NCI-H345 (cell line): Measurements from ENCODE around the gene HOXD12.
A peak's percentile ranks its signal among the peaks of the same experiment; 100 is the strongest.

Experiments
- DNase-seq: peaks from one replicate; lab custom pipeline; 2025; lab: John Stamatoyannopoulos, UW

The HOXD12 gene

DNA sequence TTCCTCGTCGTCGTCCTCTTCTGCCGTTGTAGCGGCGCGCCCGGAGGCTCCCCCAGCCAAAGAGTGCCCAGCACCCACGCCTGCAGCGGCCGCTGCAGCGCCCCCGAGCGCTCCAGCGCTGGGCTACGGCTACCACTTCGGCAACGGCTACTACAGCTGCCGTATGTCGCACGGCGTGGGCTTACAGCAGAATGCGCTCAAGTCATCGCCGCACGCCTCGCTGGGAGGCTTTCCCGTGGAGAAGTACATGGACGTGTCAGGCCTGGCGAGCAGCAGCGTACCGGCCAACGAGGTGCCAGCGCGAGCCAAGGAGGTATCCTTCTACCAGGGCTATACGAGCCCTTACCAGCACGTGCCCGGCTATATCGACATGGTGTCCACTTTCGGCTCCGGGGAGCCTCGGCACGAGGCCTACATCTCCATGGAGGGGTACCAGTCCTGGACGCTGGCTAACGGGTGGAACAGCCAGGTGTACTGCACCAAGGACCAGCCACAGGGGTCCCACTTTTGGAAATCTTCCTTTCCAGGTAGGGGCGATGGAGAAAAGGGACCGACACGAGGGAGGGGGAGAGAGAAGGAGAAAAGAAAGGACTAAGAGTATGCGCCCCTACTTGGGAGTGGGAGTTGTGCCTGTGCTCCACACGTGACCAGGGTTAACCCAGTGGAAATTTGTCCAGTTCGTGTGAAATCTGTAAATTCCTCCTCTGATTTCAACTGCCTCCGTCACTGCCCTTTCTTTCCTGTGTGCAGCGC is 6.3 kb upstream of the HOXD12 start:
- no peak for DNase-seq

DNA sequence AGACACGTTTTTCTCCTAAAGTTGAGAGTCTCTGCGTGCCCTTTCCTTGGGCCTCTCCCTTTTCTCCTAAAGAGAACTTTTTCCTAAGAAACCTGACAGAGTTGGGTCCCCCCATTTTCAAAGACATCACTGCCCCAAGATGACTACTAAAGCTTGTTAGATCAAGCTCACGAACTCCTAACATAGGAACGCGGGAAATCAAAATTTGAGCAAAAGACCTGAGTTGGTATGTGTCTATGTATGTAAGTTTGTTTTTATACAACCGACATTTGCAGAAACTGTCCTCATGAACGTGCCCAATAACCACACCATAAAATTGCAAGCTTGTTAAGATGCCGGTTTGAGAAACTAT is 5.7 kb upstream of the HOXD12 start:
- no peak for DNase-seq

DNA sequence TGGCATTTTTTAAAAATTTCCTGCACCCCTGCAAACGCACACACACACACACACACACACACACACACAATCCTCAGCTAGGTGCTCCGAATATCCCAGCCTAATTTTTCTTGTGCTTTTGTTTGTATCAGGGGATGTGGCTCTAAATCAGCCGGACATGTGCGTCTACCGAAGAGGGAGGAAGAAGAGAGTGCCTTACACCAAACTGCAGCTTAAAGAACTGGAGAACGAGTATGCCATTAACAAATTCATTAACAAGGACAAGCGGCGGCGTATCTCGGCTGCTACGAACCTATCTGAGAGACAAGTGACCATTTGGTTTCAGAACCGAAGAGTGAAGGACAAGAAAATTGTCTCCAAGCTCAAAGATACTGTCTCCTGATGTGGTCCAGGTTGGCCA is 5.2 kb upstream of the HOXD12 start:
- DNase-seq, result no peak

DNA sequence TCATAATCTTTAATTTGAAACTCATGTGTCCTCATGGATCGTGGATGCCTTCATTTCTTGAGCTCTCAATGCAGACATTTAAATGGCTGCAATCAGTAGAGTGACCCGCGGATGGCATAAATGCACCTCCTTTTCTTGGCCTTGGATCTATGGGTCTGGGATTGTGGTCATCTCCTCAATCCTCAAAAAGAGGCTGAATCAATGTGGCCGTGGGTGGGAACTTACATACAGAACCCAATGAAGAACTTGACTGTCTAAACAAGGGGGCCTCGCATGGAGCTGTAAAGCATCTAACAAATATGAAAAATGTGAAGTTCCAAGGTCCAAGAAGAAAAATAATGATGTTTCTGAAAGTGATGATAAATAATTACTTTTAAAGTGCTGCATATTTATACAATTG is 4.2 kb upstream of the HOXD12 start:
- no peak for DNase-seq

DNA sequence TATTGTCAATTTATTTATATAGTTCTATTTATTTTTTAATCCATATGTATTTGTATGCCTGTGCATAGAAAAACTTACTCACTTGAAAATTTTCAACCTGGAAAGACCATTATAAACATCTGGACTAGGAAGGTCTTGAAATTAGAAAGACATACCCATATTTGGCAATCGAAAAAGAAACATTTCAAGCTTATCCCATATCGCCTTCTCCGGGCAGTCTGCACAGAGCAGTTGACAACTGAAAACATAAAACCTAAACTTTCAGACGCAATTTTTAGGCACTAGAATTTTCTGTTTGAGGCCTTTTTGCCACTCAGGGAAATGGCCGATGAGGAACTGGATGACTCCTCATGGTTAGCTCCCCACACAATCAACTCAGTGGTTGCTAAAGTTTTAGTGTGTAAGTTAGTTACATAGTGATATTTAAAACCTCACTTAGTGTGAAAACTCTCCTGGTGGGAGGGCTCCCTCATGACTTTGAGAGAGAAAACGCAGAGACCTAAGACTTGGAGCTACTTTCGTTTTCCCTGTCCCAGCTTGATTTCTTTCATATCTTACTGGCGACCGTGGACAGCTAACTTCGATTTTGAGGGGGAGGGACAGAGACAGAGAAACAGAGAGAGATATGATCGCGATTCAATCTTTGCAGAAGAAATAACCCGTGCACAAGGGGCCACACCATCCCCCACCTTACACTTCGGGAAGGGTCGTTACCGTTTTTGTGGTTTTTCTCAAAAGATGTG is 3.2 kb upstream of the HOXD12 start:
- DNase-seq, result no peak

DNA sequence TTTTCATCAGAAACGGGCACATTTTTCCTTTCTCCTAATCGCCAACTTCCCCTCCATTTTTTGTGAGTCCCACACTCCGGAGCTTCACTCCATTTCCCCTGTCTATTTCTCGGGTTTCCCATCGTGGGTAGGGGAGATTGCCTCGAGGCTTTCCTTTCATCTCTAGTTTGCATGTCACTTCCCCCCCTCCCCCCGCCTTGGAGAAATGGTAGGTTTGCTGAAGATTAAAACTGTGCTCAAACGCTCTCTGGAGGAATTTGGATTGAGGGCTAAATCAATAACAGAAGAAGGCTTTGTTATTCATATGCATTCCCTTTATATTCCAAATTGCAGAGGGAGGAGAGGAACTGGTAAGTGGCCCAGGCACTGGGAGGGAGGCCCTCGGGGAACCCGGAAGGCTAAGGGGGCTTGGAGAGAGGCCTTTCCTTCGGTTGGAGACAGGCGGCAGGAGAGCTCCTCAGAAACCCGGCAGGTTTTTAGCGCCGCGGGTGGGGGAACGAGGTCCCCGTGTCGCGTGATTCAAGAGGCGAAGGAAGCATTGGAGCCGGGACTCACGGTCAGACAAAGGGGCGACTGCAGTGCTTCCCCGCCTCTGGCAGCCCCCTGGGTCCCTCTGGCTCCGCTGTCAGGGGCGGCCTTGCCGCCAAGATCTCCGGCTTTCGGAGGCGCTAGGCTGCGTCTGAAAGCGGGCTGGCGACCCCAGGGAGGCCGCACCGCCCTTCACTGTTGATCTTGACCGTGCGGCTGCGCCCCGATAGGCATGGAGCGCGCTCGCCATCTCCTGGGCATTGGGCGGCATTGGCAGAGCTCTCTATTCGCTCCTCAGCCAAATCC is 2.4 kb upstream of the HOXD12 start:
- DNase-seq, result peak; percentile 86

DNA sequence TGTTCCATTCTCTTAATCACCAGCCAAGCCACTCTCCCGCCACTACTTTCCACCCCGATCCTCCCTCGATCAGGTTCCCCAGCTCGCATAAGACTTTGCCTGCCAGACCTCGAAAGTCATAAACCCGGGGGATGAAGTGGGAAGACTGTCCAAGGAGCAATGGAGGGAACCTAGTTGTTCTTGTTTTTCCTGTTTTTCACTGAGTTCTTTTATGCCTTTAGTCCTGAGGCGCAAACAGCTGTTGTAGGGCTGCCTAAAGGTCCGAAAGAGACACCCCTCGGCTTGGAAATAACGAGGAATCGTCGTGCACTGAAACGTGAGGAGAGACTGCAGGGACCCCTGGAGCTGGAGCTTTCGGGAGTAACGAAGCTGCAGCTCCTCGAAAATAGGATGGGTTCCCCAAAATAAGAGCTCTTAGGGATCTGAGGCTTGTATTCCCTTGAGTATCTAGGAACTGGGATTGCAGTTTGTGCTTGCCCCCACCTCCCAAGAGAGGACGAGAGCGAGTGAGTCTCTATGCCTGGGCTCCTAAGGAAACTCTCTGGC is 1.7 kb upstream of the HOXD12 start:
- no peak for DNase-seq

DNA sequence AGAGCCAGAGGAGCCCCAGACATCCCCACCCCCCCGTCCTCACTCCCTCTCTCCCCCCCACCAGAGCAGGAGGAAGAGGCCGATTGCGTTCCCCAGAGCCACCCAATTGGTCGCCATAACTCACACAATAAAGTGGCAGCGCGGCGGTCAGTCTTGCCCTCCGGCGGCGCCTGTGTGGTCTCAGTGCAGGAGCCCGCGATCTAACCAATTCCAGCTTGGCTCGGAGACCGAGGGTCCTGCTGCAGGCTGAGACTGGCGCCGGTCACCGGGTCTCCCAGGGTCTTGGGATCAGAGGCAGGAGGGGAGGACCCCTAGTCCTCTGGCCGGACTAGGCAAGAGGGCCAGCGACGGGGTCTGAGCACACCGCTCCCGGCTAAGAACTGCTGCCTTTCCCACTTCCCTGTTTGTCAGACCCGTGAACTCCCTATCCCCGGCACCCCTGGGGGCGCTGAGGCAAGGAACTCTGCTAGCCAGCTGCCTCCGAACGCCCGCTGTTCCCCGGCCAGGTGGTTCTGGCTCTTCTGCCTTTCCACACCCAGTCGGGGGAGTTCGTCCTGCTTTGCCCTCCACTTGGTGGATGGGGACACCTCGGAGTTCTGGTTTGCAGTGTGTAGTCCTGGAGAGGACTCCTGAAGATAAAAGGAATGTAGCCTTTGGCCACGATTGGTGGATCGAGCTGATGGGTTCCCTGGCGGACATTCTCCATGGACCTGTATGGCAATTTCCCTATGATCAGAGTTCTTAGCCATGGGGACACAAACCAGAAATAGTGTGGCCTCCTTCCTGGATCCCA is 1.0 kb upstream of the HOXD12 start:
- no peak for DNase-seq

DNA sequence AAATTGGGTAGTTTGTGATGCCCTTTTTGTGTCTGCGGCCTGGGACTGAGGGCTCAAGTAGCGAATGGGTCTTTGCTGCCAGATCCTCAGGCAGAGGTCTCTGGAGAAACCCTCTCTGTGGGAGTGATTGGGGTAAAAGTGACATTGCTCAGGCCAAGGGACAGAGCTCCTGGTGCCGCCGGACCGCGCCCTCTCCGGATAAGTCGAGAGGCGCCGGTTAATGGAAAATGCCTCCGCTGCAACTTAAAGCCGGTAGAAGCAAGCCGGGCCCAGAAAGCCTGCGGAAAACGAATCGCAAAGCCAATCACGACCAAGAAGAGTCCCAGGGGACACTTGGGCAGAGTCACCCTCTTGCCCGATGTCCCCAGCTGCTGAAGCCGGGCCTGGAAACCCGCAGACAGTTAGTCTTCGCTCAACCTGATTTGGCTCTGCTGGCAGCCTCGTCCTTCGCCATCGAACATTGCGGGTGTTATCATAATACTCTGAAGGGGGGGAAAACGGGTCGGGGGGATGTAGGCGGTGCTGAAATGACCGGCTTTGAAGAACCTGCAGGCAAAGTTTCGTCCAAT is 352 bp upstream of the HOXD12 start:
- DNase-seq, result no peak

DNA sequence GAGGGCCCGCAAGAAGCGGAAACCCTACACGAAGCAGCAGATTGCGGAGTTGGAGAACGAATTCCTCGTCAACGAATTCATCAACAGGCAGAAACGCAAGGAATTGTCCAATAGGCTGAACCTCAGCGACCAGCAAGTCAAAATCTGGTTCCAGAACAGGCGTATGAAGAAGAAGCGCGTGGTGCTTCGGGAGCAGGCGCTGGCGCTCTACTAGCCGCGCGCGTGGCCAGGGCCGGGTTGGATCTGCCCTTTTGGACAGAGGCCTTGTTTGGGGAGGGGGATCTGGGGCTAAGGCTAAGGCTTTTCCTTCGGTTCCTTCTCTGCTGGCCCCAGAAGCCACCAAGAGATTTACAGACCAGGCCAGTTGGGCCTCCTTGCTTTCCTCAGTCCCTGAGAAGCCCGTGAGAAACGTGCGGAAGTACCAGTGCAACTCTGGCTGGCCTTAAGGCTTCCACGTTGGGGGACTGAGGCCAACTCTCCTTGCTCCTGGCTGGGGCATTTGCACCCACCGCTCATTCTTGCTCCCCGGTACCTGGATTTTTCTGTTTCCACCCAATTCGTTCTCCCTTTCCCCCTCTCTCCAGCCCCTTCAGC is 1.0 kb downstream of the HOXD12 start:
- DNase-seq, result no peak

DNA sequence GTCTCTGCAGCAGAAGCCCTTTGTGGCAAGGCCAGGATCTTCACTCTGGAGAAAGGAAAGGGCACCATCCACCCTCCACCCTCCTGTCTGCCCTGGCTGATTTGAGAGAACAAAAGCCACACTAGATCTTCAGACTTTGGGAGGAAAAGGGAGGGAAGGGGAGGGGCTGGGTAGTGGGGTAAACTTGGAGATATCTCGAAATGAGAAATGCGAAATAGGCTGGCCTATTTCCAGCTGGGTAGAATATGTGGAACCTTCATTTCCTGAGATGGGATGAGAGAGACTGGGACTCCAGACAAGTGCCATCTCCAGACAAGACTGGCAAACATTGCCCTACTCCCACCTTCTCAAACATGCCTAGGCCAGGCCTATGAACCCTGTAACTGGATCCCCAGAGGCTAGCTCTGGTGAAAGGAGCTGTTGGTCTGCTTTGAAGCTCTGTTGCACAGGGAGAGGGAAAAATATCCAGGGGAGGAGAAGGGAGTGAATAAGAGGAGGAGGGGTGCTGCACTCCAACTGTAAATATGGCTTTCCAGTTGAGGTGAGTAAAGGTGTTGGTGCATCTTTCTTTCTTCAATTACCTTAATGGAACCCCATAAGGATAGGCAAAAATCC is 1.7 kb downstream of the HOXD12 start:
- no peak for DNase-seq

DNA sequence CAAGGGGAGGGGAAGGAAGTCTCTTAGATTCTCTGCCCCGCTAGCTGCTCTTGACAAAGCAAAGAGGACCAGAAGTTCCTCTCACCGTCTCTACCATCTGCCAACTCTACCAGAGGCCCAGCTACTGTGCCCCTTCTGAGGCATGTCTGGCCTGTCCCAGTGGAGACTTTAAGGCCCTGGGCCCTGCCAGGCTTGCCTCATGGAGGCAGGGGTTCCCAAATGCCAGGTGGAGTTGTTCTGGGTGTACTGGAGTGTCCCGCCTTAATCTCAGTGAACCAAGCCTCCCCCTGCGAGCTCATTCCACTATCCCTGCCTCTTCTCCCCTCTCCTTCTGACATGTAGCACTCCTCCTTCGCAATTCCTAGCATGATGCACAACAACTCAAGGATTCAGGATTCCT is 2.2 kb downstream of the HOXD12 start:
- no peak for DNase-seq

DNA sequence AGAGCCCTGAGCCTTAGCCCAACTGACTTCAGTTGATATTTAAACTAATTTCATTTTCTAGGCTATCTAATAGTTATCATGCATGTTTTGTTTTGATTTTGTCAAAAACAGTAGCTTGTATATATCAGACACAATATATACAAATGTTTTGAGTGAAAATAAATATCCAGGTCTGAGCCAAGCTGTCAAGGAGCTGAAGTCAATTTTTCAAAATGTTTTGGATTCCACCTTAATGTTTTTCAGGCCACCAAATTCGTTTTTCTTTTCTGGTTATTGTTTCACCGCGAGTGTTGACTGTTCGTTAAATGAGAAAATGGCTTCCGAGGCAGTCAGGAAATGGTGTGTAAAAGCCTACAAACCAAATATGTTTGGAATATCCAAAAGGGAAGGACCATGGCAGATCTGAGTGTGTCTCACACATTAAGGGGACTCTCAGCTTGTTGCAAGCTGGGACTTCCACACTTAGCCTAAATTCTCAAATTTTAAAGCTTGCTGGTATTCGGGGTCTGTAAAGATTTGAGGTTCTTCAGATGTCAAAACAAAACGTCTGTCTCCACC is 2.8 kb downstream of the HOXD12 start:
- DNase-seq, result no peak

DNA sequence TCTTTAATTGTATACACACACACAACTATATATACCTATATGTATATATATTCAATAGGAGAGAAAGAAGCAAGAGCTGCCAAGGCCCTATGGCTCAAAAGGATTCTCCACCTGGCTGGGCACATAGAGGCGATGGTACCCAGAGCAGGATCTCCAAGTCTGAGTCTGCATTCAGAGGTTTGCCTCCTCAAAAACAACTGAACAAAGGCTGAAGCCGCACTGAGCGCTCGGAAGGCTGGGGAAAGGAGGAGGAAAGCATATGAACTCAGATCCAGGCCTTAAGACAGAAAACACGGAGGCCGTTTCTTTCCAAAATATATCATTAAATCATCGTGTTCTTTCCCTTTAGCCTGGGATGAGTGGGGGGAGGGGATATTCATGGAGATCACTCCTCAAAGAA is 3.6 kb downstream of the HOXD12 start:
- no peak for DNase-seq

DNA sequence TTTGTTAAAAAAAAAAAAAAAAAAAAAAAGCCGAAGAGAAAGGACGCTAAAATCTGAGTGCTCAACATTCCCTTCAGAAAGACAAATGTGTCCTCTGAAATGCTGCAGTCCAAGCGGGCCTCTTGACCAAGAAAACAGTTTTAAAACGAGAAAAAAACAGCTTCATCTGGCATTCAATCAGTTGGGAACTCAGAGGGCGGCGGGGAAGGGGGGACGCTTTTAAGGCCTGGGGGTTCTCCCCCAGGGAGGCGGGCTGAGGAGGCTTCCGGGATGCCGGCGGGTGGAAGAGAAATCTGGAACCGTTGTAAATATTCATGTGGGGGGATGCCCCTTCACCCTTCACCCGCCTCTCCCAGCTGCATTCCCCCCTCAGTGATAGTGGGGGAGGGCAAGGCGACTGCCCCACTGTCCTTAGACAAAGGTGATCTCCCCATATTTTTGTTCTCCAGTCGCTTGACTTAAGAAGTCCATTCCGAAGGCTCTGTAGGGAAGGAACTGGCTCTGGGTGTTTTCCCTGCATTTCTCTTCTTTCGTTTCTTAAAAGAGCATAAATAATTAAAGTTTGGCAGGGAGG is 4.2 kb downstream of the HOXD12 start:
- DNase-seq, result no peak

DNA sequence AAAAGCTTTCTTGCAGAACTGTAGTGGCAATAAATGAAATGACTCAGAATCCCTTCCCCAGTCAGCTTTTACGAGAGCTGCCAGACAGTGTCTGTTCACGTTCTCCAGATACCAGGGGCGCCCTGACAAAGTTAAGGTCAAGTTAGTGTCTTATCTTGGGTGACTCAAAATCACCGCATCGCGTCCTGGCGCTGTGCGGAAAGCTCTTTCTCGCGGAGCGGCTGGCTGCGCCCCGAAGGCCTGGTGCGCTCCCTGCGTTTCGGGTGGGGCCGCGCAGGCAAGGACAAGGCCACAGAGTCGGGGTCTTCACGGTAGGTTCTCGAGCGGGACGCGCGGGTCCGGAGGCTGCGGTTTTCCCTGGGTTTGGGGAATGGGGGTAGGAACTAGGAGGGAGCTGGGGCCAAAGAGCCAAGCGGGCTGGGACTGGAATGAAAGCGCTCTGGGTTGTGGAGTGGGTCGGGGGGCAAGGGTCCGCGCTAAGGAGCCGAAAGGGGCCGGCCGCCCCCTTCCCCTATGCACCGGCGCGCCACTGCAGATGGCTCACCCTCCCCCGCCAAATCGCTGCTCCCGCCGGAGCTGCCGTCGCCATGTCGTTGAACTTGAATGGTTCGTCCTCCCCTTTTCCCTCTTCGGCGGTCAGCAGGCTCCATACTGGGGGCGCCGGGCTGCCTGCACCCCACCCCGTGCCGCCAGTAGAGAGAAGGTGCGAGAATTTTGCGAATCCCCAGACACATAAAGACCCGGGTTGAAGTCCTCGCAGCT is 4.9 kb downstream of the HOXD12 start:
- no peak for DNase-seq

DNA sequence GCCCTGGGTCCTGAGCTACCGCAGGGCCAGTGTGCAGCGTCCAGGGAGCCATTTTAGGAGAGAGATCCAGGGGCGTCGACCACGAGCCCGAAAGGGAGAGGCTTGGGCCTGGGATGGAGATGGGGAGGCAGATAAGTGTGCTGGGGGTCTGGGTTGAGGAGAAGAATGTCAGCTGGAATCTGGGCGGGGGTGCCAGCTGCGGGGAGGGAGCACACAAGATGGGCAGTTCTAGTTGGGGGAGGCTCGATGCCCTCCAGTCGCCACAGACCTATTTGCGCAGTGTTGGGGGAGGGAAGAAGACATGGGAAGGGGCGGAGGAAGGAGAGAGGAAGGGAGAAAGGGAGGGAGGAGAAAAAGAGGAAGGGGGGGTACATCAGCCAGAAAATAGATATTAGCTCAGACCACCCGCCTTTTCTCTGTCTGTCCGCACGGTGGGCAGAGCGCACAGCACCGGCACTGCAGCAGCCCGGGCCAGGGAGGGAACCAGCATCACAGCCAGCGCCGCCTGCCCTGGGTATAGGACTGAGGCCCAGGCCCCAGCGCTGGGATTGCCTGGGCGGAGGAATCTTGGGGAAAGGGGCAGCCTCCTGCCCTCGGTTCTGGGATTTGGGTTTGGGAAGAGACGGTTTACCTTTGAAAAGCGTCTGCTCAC is 5.6 kb downstream of the HOXD12 start:
- no peak for DNase-seq

DNA sequence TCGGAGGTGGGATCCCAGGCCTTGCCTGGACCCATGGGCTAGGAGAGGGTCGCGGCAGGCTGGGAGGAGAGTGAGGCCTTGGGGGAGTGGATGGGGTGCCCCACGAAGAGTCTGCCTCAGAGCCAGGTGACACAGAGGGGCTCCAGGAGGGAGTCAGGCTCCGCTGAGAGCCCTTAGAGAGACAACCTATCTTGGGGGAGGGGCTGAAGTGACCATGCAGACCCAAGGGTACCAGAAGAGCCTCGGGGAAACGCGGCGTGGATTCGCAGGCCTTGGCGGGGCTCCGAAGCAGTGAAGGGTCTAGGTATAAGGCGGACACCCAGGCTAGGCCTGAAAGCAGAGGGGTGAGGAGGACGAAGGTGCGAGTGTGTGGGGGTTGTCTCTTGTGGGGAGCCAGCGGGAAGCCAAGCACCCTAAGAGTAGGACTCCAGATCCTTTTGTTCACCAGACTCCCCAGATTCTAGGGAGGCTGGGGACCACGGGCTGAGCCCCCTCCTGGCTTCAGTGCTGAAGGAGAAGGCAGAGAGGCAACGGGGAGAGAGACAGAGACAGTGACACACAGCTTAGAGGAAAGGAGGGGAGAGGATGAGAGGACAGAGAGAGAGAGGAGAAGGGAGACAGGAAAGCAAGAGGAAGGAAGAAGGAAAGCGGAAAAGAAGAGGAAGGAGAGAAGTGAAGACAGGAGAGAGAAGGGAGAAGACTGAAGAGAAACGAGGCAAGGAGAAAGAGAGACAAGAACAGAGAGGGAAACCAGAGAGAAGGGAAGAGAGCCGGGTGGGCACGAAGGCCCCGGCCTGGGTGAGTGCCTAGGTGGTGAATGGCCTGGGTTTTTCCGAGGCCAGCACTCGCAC is 6.4 kb downstream of the HOXD12 start:
- no peak for DNase-seq
